Measurements from ENCODE around the gene GLI3. TPM values are rescaled to one million over a fixed set of nuclear protein-coding genes. Genes with fewer than 3 reads are reported as not detected.
A peak's percentile ranks its signal among the peaks of the same experiment; 100 is the strongest.

The GLI3 gene
- total RNA-seq, 4 donors from 2014 or later = 16.5 to 105 (median 22.6) TPM

DNA sequence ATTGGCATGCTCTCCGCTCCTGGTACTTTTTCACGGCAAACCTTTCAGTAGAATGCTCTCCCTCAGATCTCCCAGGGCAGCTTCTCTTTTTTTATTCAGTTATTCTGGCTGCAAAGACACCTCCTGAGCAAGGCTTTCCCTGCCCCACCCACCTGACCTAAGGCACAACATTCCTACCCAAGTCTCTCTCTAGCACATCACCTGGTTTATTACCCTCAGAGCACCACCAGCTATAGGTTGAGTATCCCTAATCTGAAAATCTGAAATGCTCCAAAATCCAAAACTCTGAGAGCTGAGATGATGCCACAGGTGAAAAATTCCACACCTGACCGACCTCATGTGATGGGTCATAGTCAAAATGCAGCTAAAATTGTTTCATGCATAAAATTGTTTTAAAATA is 99.6 kb downstream of the GLI3 start:
- H3K4me3 ChIP-seq = no peak overlapping the region
- H3K27me3 ChIP-seq = no peaks in the 10 kb centered on the region
- no peak overlapping the region for H3K27ac ChIP-seq
- intact Hi-C loops (cut with DNase I; ENCODE audit: low total_unique reads) = no loop called here
- H3K36me3 ChIP-seq = no peaks in the 10 kb centered on the region
- TF ChIP-seq POLR2A (IDR thresholded peaks at IDR 0.05) = no peak
- TF ChIP-seq, protein P1, sequence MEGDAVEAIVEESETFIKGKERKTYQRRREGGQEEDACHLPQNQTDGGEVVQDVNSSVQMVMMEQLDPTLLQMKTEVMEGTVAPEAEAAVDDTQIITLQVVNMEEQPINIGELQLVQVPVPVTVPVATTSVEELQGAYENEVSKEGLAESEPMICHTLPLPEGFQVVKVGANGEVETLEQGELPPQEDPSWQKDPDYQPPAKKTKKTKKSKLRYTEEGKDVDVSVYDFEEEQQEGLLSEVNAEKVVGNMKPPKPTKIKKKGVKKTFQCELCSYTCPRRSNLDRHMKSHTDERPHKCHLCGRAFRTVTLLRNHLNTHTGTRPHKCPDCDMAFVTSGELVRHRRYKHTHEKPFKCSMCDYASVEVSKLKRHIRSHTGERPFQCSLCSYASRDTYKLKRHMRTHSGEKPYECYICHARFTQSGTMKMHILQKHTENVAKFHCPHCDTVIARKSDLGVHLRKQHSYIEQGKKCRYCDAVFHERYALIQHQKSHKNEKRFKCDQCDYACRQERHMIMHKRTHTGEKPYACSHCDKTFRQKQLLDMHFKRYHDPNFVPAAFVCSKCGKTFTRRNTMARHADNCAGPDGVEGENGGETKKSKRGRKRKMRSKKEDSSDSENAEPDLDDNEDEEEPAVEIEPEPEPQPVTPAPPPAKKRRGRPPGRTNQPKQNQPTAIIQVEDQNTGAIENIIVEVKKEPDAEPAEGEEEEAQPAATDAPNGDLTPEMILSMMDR (IDR thresholded peaks at IDR 0.05) = no peak
- no peaks in the 10 kb centered on the region for H3K9me3 ChIP-seq
- H3K4me1 ChIP-seq = peaks cover 0 to 13% of the 10 kb centered on the region in 2 donors
- no peak for DNase-seq

DNA sequence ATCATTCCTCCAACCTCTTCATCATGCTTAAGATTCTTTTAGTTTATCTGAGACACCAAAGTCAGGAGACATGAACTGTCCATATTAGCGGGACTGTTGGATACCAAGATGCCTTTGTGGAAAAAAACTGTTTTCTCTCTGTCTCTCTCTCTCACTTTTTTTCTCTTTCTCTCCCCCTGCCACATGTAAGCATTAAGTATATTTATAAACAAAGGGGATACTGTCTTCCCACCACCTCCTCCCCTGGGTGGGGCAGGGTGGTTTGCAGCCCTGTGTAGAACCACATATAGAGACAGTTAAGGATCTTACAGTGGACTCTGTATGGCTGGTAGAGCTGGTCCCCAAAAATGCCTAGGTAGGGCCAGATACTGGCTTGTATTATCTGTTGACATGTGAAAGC is 101.3 kb downstream of the GLI3 start:
- H3K36me3 ChIP-seq = no peaks in the 10 kb centered on the region
- H3K4me3 ChIP-seq = no peak overlapping the region
- H3K27me3 ChIP-seq = no peaks in the 10 kb centered on the region
- intact Hi-C loops (cut with DNase I; ENCODE audit: low total_unique reads) = no loop called here
- no peaks in the 10 kb centered on the region for H3K9me3 ChIP-seq
- TF ChIP-seq, protein P1 (IDR thresholded peaks at IDR 0.05) = no peak
- no peak for TF ChIP-seq POLR2A (IDR thresholded peaks at IDR 0.05)
- peaks cover 0 to 13% of the 10 kb centered on the region in 2 donors for H3K4me1 ChIP-seq
- no peak overlapping the region for H3K27ac ChIP-seq
- DNase-seq = no peak

DNA sequence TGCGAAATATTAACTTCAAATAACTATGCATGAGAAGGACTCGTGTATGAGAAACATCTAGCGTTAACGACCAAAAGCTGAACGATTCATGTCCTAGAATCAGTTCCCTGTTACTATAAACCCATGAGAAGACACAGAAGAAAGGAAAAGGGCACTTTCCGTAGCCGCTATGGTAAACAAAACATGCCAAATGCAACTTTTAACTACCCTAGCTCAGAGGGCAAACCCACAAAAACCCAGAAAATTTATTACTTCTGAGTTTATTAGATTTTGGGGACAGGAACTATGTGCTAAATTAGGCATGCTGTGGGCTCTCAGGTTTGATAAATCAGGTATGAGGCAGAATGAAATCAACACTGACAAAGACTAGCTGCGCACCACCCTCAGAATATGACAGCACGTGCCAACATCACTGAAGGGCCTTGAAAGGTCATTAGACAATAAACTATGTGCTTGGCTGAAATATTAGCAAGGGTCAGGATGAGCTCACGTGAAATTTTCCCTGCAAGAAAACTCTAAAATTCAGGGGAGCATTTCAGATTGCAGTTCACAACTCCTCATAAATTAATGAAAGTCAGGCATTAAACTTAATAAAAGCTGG is 102.6 kb downstream of the GLI3 start:
- no peak for DNase-seq
- intact Hi-C loops (cut with DNase I; ENCODE audit: low total_unique reads) = no loop called here
- H3K4me1 ChIP-seq = peaks cover 0 to 13% of the 10 kb centered on the region in 2 donors
- H3K27ac ChIP-seq = peak overlapping the region; percentile 20 to 54
- no peaks in the 10 kb centered on the region for H3K36me3 ChIP-seq
- no peaks in the 10 kb centered on the region for H3K9me3 ChIP-seq
- no peak overlapping the region for H3K4me3 ChIP-seq
- TF ChIP-seq, protein P1 (IDR thresholded peaks at IDR 0.05) = no peak
- TF ChIP-seq POLR2A (IDR thresholded peaks at IDR 0.05) = no peak
- no peaks in the 10 kb centered on the region for H3K27me3 ChIP-seq

DNA sequence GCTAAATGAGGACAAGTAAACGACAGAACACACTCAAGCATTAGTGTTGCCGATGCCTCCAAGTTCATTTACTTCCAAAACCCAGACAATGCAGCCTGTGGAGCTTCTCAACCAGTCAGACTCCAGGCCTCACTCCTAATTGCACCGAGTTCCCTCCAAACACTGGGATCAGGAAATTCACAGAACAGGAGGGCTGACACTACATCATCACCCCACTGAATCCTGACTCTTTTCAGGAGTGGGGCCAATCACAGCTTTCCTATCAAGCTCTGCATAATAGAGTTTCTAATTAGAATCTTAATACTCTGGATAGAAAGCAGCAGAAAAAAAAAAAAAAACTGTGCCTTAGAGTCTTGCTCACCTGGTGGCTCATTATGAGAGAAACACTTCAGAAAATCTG is 103.7 kb downstream of the GLI3 start:
- no peaks in the 10 kb centered on the region for H3K9me3 ChIP-seq
- DNase-seq = no peak
- TF ChIP-seq, protein P1 (IDR thresholded peaks at IDR 0.05) = no peak
- TF ChIP-seq POLR2A (IDR thresholded peaks at IDR 0.05) = no peak
- no peaks in the 10 kb centered on the region for H3K36me3 ChIP-seq
- H3K4me1 ChIP-seq = peaks cover 0 to 9% of the 10 kb centered on the region in 2 donors
- intact Hi-C loops (cut with DNase I; ENCODE audit: low total_unique reads) = no loop called here
- H3K27ac ChIP-seq = peak overlapping the region in 1 of 2 donors; percentile 20
- H3K27me3 ChIP-seq = no peaks in the 10 kb centered on the region
- no peak overlapping the region for H3K4me3 ChIP-seq

DNA sequence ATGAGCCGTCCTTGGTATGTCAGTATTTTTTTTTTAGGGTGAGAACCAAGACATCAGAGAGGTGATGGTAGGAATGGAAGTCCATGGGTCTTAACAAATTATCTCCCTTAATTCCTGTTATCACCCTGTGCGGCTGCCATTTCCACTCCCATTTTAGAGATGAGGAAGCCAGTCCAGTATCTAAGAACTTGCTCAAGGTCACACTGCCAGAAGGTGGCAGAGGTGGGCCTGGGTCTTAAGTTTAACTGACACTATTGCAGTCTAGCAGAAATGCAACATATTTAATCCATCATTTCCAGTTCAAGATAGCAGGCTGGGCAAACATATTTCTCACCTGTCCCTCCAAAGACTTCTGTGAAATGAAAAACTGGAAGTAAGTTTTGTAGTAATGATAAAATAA is 108.3 kb downstream of the GLI3 start:
- DNase-seq = no peak
- H3K36me3 ChIP-seq = no peaks in the 10 kb centered on the region
- H3K27me3 ChIP-seq = no peaks in the 10 kb centered on the region
- H3K27ac ChIP-seq = no peak overlapping the region
- no peaks in the 10 kb centered on the region for H3K9me3 ChIP-seq
- intact Hi-C loops (cut with DNase I; ENCODE audit: low total_unique reads) = no loop called here
- no peaks in the 10 kb centered on the region for H3K4me1 ChIP-seq
- TF ChIP-seq, protein P1 (IDR thresholded peaks at IDR 0.05) = no peak
- TF ChIP-seq POLR2A (IDR thresholded peaks at IDR 0.05) = no peak
- no peak overlapping the region for H3K4me3 ChIP-seq
